ENCODE measurements around the gene RAB27A. TPM values are rescaled to one million over a fixed set of nuclear protein-coding genes. Genes with fewer than 3 reads are reported as not detected.
A peak's percentile ranks its signal among the peaks of the same experiment; 100 is the strongest.
"Not testable (repeated sequence)": the region's sequence is repeated elsewhere in the genome, so short reads cannot be mapped to it uniquely, and the experiment has no call there.

Gene RAB27A
- total RNA-seq, 1 experiment from 2014 or later = 6.3 TPM

- H3K9ac ChIP-seq (ENCODE audit: low read length) = no peak overlapping the region
- ATAC-seq (no peak), DNase-seq (no peak)
- peak overlapping the region; percentile 98 for H3K4me3 ChIP-seq (ENCODE audit: low read length)
- intact Hi-C loops (cut with micrococcal nuclease) = no loop called here
- peaks cover 10% of the 10 kb centered on the region; the same call in 1 of the 2 replicates for H3K4me1 ChIP-seq (ENCODE audit: insufficient read depth, low read length)
- peak overlapping the region; percentile 86 for H3K4me2 ChIP-seq (ENCODE audit: low read length)
- ChIA-PET POLR2A (ENCODE audit: unreplicated experiment) (no interaction called here), CTCF (interaction anchor here (0.6 kb wide), 1 partner anchor 71 kb away, joined by 4 read pairs; no protein-coding TSS in a partner anchor)
- no peak overlapping the region for H2AFZ ChIP-seq (ENCODE audit: low read length)
- no peak for TF ChIP-seq EZH2phosphoT487 (IDR thresholded peaks at IDR 0.05; ENCODE audit: borderline replicate concordance, low read length)
- TF ChIP-seq CTCF (conservative IDR thresholded peaks at IDR 0.05; ENCODE audit: low read depth, low read length) = no peak
- no peak for TF ChIP-seq EZH2 (IDR thresholded peaks at IDR 0.05; ENCODE audit: low read length, unreplicated experiment)
- no peaks in the 10 kb centered on the region for H3K9me2 ChIP-seq (replicated peaks; ENCODE audit: low read length)
- H3K27me3 ChIP-seq (ENCODE audit: low read length) = no peaks in the 10 kb centered on the region
- H3K9me3 ChIP-seq (ENCODE audit: low read length) = no peaks in the 10 kb centered on the region
- H3K36me3 ChIP-seq (ENCODE audit: low read depth, low read length) = no peaks in the 10 kb centered on the region
- H3F3A ChIP-seq (ENCODE audit: low read length, unreplicated experiment) = no peaks in the 10 kb centered on the region
- no TSS peak for BruUV-seq (replicated peaks)
- no peak overlapping the region for H3K27ac ChIP-seq (ENCODE audit: low read length)
- H4K20me1 ChIP-seq (ENCODE audit: low read length) = no peaks in the 10 kb centered on the region
- no peaks in the 10 kb centered on the region; the same call in none of the 2 replicates for H3K79me2 ChIP-seq (ENCODE audit: low read length)
Measured at GRCh38 chr15:55288006-55288717, 1.5 kb downstream of the RAB27A start.

GRCh38 chr15:55286442-55287189, 3.0 kb downstream of the RAB27A start:
- H3K4me2 ChIP-seq (ENCODE audit: low read length); H2AFZ ChIP-seq (ENCODE audit: low read length); H3K36me3 ChIP-seq (ENCODE audit: low read depth, low read length); H3K4me3 ChIP-seq (ENCODE audit: low read length); DNase-seq; H3K9ac ChIP-seq (ENCODE audit: low read length); ATAC-seq; CTCF ChIA-PET; H3K9me2 ChIP-seq (replicated peaks; ENCODE audit: low read length); H3K9me3 ChIP-seq (ENCODE audit: low read length); H3K79me2 ChIP-seq (ENCODE audit: low read length); intact Hi-C loops (cut with micrococcal nuclease); H3K27ac ChIP-seq (ENCODE audit: low read length); H3K27me3 ChIP-seq (ENCODE audit: low read length); H4K20me1 ChIP-seq (ENCODE audit: low read length); H3F3A ChIP-seq (ENCODE audit: low read length, unreplicated experiment); BruUV-seq (replicated peaks); POLR2A ChIA-PET (ENCODE audit: unreplicated experiment): not testable (repeated sequence)
- peaks cover 22% of the 10 kb centered on the region for H3K4me1 ChIP-seq (ENCODE audit: insufficient read depth, low read length)

- H3K4me1 ChIP-seq (ENCODE audit: insufficient read depth, low read length) = peaks cover 27% of the 10 kb centered on the region
- no peaks in the 10 kb centered on the region for H4K20me1 ChIP-seq (ENCODE audit: low read length)
- ChIA-PET CTCF (no interaction called here), POLR2A (ENCODE audit: unreplicated experiment) (no interaction called here)
- DNase-seq = no peak
- TF ChIP-seq CTCF (conservative IDR thresholded peaks at IDR 0.05; ENCODE audit: low read depth, low read length) (no peak), EZH2 (IDR thresholded peaks at IDR 0.05; ENCODE audit: low read length, unreplicated experiment) (no peak), EZH2phosphoT487 (IDR thresholded peaks at IDR 0.05; ENCODE audit: borderline replicate concordance, low read length) (no peak)
- H3K4me3 ChIP-seq (ENCODE audit: low read length) = no peak overlapping the region
- no peaks in the 10 kb centered on the region for H3K36me3 ChIP-seq (ENCODE audit: low read depth, low read length)
- no peak for ATAC-seq
- H3F3A ChIP-seq (ENCODE audit: low read length, unreplicated experiment) = no peaks in the 10 kb centered on the region
- intact Hi-C loops (cut with micrococcal nuclease) = no loop called here
- H3K9ac ChIP-seq (ENCODE audit: low read length) = no peak overlapping the region
- BruUV-seq (replicated peaks) = no TSS peak
- no peaks in the 10 kb centered on the region for H3K9me3 ChIP-seq (ENCODE audit: low read length)
- no peaks in the 10 kb centered on the region for H3K9me2 ChIP-seq (replicated peaks; ENCODE audit: low read length)
- H2AFZ ChIP-seq (ENCODE audit: low read length) = no peak overlapping the region
- no peak overlapping the region for H3K4me2 ChIP-seq (ENCODE audit: low read length)
- no peak overlapping the region for H3K27ac ChIP-seq (ENCODE audit: low read length)
- no peaks in the 10 kb centered on the region; the same call in none of the 2 replicates for H3K79me2 ChIP-seq (ENCODE audit: low read length)
- H3K27me3 ChIP-seq (ENCODE audit: low read length) = no peaks in the 10 kb centered on the region
Measured at GRCh38 chr15:55284426-55284825, 5.2 kb downstream of the RAB27A start.

All from PC-3 (cell line).